Mesendoderm (in vitro differentiated cells): ENCODE measurements around the gene RHEX.
A peak's percentile ranks its signal among the peaks of the same experiment; 100 is the strongest.

ENCODE experiments used
- DNase-seq: peaks from one replicate; pipeline ENCODE4 v3.0.0; 2013
- H2AK5ac ChIP-seq: 2 replicates; pipeline ENCODE4 v1.6.1; 2013; ENCODE audit warnings: low read length, inconsistent platforms
- H2BK120ac ChIP-seq: 2 replicates; pipeline ENCODE4 v1.6.1; 2013; ENCODE audit warnings: low read depth, mild to moderate bottlenecking, low read length, moderate library complexity, mixed read lengths
- H2BK15ac ChIP-seq: replicated peaks from 2 replicates; pipeline ENCODE4 v1.6.1; 2013; ENCODE audit warnings: low read depth, mild to moderate bottlenecking, moderate library complexity
- H2BK5ac ChIP-seq: 2 replicates; pipeline ENCODE4 v1.6.1; 2013; ENCODE audit warnings: low read length, inconsistent platforms
- H3K18ac ChIP-seq: 2 replicates; pipeline ENCODE4 v1.6.1; 2013; ENCODE audit warnings: mild to moderate bottlenecking, low read length, mixed read lengths
- H3K23ac ChIP-seq: one replicate; pipeline ENCODE4 v1.6.1; 2013; ENCODE audit warnings: low read length
- H3K27ac ChIP-seq: 2 replicates; pipeline ENCODE4 v1.5.1; 2013; ENCODE audit warnings: low read depth, mild to moderate bottlenecking, inconsistent platforms, low read length, moderate library complexity
- H3K27me3 ChIP-seq: 2 replicates; pipeline ENCODE4 v1.6.1; 2013; ENCODE audit warnings: low read length, control low read depth, mild to moderate bottlenecking, inconsistent platforms; ENCODE audit not compliant: insufficient read depth, poor library complexity
- H3K36me3 ChIP-seq: 2 replicates; pipeline ENCODE4 v1.6.1; 2013; ENCODE audit warnings: low read length, inconsistent platforms; ENCODE audit not compliant: control insufficient read depth, insufficient read depth
- H3K4ac ChIP-seq: one replicate; pipeline ENCODE4 v1.6.1; 2013; ENCODE audit warnings: low read depth, mild to moderate bottlenecking, low read length, moderate library complexity
- H3K4me1 ChIP-seq: 2 replicates; pipeline ENCODE4 v1.6.1; 2013; ENCODE audit warnings: low read depth, low read length, inconsistent platforms; ENCODE audit not compliant: control insufficient read depth
- H3K4me2 ChIP-seq: 2 replicates; pipeline ENCODE4 v1.6.1; 2013; ENCODE audit warnings: low read length
- H3K4me3 ChIP-seq: 2 replicates; pipeline ENCODE4 v1.5.1; 2013; ENCODE audit warnings: mild to moderate bottlenecking, low read length
- H3K56ac ChIP-seq: one replicate; pipeline ENCODE4 v1.6.1; 2013; ENCODE audit warnings: low read length
- H3K79me1 ChIP-seq: 2 replicates; pipeline ENCODE4 v1.6.1; 2013; ENCODE audit warnings: low read length, inconsistent platforms
- H3K79me2 ChIP-seq: 2 replicates; pipeline ENCODE4 v1.6.1; 2013; ENCODE audit warnings: mild to moderate bottlenecking, low read length; ENCODE audit not compliant: control insufficient read depth, insufficient read depth
- H3K9ac ChIP-seq: 2 replicates; pipeline ENCODE4 v1.6.1; 2013; ENCODE audit warnings: low read length, inconsistent platforms
- H4K5ac ChIP-seq: one replicate; pipeline ENCODE4 v1.6.1; 2013; ENCODE audit warnings: low read length
- H4K8ac ChIP-seq: one replicate; pipeline ENCODE4 v1.6.1; 2013; ENCODE audit warnings: low read depth, mild to moderate bottlenecking, control low read depth, low read length, moderate library complexity
- WGBS: extraction: QIAGEN DNeasy Blood & Tissue Kit; methylation state at CpG from one replicate; pipeline ENCODE4 v1.1.7; 2013; ENCODE audit warnings: low lambda C conversion rate, missing lambda C conversion rate; ENCODE audit not compliant: insufficient coverage; ENCODE audit errors: extremely low coverage; 5-methylcytosine and 5-hydroxymethylcytosine counted together

The RHEX gene

GRCh38 chr1:206103979-206104378 is 51.0 kb downstream of the RHEX start:
- H3K18ac ChIP-seq, result no peak overlapping the region
- no peaks in the 10 kb centered on the region for H3K79me2 ChIP-seq
- no peak for DNase-seq
- H2BK15ac ChIP-seq, result no peak overlapping the region
- no peak overlapping the region for H3K4me3 ChIP-seq
- H3K4me2 ChIP-seq, result no peak overlapping the region
- no peak overlapping the region for H2AK5ac ChIP-seq
- H3K9ac ChIP-seq, result no peak overlapping the region
- H3K27me3 ChIP-seq, result no peaks in the 10 kb centered on the region
- no peak overlapping the region for H2BK5ac ChIP-seq
- H3K23ac ChIP-seq, result no peak overlapping the region
- no peak overlapping the region for H3K27ac ChIP-seq
- no peaks in the 10 kb centered on the region for H3K36me3 ChIP-seq
- no peaks in the 10 kb centered on the region for H3K4me1 ChIP-seq
- H4K8ac ChIP-seq, result no peak overlapping the region
- no peak overlapping the region for H3K56ac ChIP-seq
- no peak overlapping the region for H4K5ac ChIP-seq
- H3K4ac ChIP-seq, result no peak overlapping the region
- no peaks in the 10 kb centered on the region for H3K79me1 ChIP-seq
- H2BK120ac ChIP-seq, result no peak overlapping the region
- no CpG with 5 or more reads among the region's 10 CpGs for WGBS

- H3K4ac ChIP-seq, result no peak overlapping the region
Observed at GRCh38 chr1:206105464-206105995, 52.6 kb downstream of the RHEX start.

DNA sequence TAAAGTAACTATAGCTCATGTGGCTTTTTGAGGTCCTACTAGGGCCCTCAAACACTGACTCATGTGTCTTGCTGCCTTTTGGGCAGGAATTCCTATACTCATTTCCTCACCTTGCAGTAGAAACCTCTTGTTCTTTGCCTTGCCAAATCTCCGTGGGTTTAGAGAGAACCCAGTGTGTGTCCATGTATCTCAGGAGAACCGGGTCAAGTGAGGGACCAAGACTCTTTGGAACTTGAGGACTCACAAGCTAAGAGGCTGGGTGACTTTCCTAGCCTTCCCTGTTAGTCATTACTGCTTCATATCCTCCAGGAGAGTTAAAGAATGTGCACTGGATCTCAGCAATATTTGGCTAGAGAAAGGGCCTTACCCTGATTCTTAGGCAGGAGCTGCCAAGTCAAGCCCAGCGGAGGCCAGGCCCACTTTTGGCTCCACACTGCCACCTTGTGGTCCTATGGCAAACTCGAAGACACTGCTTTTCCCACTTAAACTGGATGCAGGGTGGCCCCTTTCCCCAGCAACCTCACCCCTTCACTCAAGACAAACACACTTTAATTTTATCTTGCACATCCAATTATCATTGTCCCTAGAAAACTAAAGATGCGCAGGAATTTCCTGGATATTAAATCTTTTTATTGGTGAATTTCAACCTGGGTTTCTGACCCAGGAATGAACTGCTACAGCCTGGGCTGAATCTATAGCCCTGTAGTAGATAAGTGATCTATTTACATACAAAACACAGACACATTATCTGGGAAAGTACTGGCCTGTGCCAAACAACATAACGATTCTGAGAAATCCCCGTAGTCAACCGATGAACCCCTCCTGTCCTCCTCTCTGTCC is 53.6 kb downstream of the RHEX start:
- no peak overlapping the region for H3K23ac ChIP-seq
- peak; percentile 80 for DNase-seq
- H4K5ac ChIP-seq, result no peak overlapping the region
- H3K4me1 ChIP-seq, result no peaks in the 10 kb centered on the region
- no peak overlapping the region for H4K8ac ChIP-seq
- H3K4me3 ChIP-seq, result no peak overlapping the region
- H3K79me1 ChIP-seq, result no peaks in the 10 kb centered on the region
- H3K79me2 ChIP-seq, result no peaks in the 10 kb centered on the region
- H3K36me3 ChIP-seq, result no peaks in the 10 kb centered on the region
- no peak overlapping the region for H2BK5ac ChIP-seq
- peak overlapping the region; percentile 6 for H3K56ac ChIP-seq
- H2BK15ac ChIP-seq, result no peak overlapping the region
- no peaks in the 10 kb centered on the region for H3K27me3 ChIP-seq
- H3K9ac ChIP-seq, result no peak overlapping the region
- H3K4me2 ChIP-seq, result no peak overlapping the region
- H2AK5ac ChIP-seq, result no peak overlapping the region
- WGBS, result no CpG with 5 or more reads among the region's 8 CpGs
- H3K4ac ChIP-seq, result no peak overlapping the region
- H3K27ac ChIP-seq, result no peak overlapping the region
- no peak overlapping the region for H3K18ac ChIP-seq
- H2BK120ac ChIP-seq, result no peak overlapping the region

More at GRCh38 chr1:206105464-206105995, 52.6 kb downstream of the RHEX start:
- H3K79me2 ChIP-seq, result no peaks in the 10 kb centered on the region
- H2BK120ac ChIP-seq, result no peak overlapping the region
- no peaks in the 10 kb centered on the region for H3K79me1 ChIP-seq
- no peak overlapping the region for H4K5ac ChIP-seq
- H3K36me3 ChIP-seq, result no peaks in the 10 kb centered on the region
- no peak overlapping the region for H3K23ac ChIP-seq
- WGBS, result no CpG with 5 or more reads among the region's 4 CpGs
- H3K18ac ChIP-seq, result no peak overlapping the region
- H3K56ac ChIP-seq, result no peak overlapping the region
- no peak overlapping the region for H3K4me2 ChIP-seq
- no peak overlapping the region for H3K9ac ChIP-seq
- no peak overlapping the region for H4K8ac ChIP-seq
- H2BK15ac ChIP-seq, result no peak overlapping the region
- no peaks in the 10 kb centered on the region for H3K4me1 ChIP-seq
- DNase-seq, result no peak
- no peaks in the 10 kb centered on the region for H3K27me3 ChIP-seq
- no peak overlapping the region for H2AK5ac ChIP-seq
- H2BK5ac ChIP-seq, result no peak overlapping the region
- no peak overlapping the region for H3K4me3 ChIP-seq
- no peak overlapping the region for H3K27ac ChIP-seq

DNA sequence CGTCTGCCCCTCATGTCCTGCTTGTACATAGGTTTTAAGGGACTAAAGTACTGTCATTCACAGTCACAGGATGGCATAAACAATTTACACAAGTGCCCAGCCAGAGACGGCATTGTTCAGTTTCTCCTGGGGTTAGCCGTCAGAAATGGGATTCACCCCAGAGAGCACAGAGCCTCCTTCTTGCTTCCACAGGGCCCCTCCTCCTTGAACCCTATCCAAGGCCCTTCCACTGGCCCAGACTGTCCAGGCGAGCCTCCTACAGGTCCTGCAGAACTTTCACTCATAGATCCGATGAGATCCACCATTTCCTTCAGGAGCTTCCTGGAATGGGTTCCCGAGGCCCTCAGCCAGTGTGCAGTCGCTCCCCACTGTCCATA is 54.2 kb downstream of the RHEX start:
- Histone ChIP-seq H3K27me3 (no peaks in the 10 kb centered on the region), H3K4me3 (no peak overlapping the region), H2BK5ac (no peak overlapping the region), H3K79me2 (no peaks in the 10 kb centered on the region), H2AK5ac (no peak overlapping the region), H3K4me2 (no peak overlapping the region), H3K4ac (no peak overlapping the region), H3K79me1 (no peaks in the 10 kb centered on the region), H3K56ac (no peak overlapping the region), H2BK120ac (no peak overlapping the region), H4K5ac (no peak overlapping the region), H3K27ac (no peak overlapping the region), H3K23ac (no peak overlapping the region), H3K36me3 (no peaks in the 10 kb centered on the region), H3K9ac (no peak overlapping the region), H2BK15ac (no peak overlapping the region), H3K18ac (no peak overlapping the region), H4K8ac (no peak overlapping the region), H3K4me1 (no peaks in the 10 kb centered on the region)
- no peak for DNase-seq
- WGBS, result no CpG with 5 or more reads among the region's 7 CpGs

DNA sequence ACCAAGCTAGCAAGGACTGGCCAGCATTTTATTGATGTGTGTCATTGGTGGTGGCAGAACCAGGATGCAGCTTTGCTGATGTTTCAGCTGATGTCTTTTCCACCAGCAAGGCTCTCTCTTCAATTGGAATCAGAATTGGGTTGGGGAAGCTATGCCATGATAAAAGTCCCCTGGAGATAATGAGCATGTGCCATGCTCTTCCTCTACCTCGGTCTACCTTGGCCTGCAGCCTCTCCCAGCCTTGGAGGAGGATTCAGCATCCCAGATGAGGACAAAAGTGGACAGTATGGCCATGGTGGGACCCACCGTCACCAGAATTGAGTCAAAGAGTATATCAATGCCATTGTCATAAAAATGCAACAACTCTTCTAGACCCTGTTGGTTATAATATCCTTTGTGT is 55.7 kb downstream of the RHEX start:
- no peaks in the 10 kb centered on the region for H3K36me3 ChIP-seq
- WGBS, result no CpG with 5 or more reads among the region's 2 CpGs
- no peaks in the 10 kb centered on the region for H3K27me3 ChIP-seq
- no peak overlapping the region for H4K8ac ChIP-seq
- no peak overlapping the region for H3K27ac ChIP-seq
- no peak overlapping the region for H3K4me2 ChIP-seq
- no peak overlapping the region for H3K18ac ChIP-seq
- no peaks in the 10 kb centered on the region for H3K79me2 ChIP-seq
- H2BK120ac ChIP-seq, result no peak overlapping the region
- no peak overlapping the region for H2BK15ac ChIP-seq
- H2BK5ac ChIP-seq, result no peak overlapping the region
- no peak overlapping the region for H2AK5ac ChIP-seq
- H3K4ac ChIP-seq, result no peak overlapping the region
- H3K4me3 ChIP-seq, result no peak overlapping the region
- H3K4me1 ChIP-seq, result no peaks in the 10 kb centered on the region
- DNase-seq, result no peak
- H3K9ac ChIP-seq, result no peak overlapping the region
- H3K56ac ChIP-seq, result no peak overlapping the region
- no peaks in the 10 kb centered on the region for H3K79me1 ChIP-seq
- no peak overlapping the region for H4K5ac ChIP-seq
- H3K23ac ChIP-seq, result no peak overlapping the region
